Amygdala (tissue), 56 donors: ENCODE data around the gene E2F1.
"Not testable (repeated sequence)": the region's sequence is repeated elsewhere in the genome, so short reads cannot be mapped to it uniquely, and the experiment has no call there.

Experiments used
- DNase-seq, 56 donors: peaks; one replicate each; lab custom pipeline; 2025; lab: John Stamatoyannopoulos, UW

E2F1 gene

GRCh38 chr20:33647603-33648395, 38.4 kb downstream of the E2F1 start:
- DNase-seq, result no peak

GRCh38 chr20:33646959-33647602, 39.1 kb downstream of the E2F1 start:
- not testable (repeated sequence) for DNase-seq

GRCh38 chr20:33646191-33646590, 40.0 kb downstream of the E2F1 start:
- DNase-seq, result no peak

- DNase-seq, result no peak
Observed at GRCh38 chr20:33645396-33645795, 40.8 kb downstream of the E2F1 start.

DNA sequence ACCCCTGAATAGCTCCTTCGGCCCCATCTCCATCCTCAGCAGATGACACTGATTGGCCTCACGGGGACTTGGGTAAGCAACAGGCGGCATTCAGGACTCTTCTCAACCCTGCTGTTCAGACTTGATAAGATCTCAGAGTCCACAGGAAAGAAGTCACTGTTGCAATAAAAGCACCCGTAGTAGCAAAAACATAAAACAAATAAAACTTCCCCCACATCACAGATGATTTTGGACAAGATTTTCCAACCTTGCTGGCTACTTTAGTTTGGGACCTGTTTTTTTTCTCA, 41.2 kb downstream of the E2F1 start:
- no peak for DNase-seq

DNA sequence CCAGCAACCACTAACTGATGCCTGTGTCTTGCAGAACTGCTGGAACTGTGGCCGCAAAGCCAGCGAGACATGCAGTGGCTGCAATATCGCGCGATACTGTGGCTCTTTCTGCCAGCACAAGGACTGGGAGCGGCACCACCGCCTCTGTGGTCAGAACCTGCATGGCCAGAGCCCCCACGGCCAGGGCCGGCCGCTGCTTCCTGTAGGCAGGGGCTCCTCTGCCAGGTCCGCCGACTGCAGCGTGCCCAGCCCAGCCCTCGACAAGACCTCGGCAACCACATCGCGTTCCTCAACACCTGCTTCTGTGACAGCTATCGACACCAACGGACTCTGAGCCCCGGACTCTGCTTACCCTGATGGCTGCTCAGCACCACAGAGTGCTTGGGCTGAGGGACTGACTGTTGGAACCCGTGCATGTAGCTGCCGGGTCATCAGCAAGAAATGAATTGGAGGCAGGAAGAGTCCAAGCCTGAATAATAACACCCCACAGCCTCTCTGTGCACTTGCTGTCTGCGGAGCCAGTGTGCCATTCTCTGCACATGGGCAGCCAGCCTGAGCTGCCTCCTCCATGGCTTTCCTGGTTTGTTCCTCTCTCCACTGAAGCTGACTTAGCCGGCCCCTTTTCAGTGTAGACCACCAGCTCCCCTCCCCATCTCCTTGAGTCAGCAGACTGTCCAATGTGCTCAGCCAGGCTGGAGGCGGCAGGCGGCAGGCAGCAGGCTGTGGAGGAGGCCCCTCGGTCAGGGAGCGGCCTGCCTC, 41.7 kb downstream of the E2F1 start:
- DNase-seq, result no peak

- no peak for DNase-seq
Observed at GRCh38 chr20:33640287-33640686, 45.9 kb downstream of the E2F1 start.

- DNase-seq, result no peak
Observed at GRCh38 chr20:33636776-33637175, 49.4 kb downstream of the E2F1 start.

DNA sequence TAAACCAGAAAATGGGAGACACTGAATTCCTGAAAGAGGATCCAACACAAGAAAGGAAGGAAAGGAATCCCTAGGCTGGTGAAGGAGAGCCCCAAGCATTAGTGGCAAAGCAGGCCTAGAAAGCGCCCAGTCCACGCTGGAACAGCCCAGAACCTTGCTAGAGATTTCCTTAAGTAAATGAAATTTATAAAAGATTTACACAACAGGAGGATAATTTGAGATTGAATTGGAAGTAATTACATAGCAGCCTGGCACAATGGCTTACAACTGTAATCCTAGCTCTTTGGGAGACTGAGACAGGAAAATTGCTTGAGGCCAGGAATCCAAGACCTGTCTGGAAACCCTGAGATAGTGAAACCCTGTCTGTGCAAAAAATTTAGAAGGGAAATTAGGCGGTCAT, 50.8 kb downstream of the E2F1 start:
- no peak for DNase-seq

- DNase-seq, result not testable (repeated sequence)
Observed at GRCh38 chr20:33631910-33632309, 54.3 kb downstream of the E2F1 start.

DNA sequence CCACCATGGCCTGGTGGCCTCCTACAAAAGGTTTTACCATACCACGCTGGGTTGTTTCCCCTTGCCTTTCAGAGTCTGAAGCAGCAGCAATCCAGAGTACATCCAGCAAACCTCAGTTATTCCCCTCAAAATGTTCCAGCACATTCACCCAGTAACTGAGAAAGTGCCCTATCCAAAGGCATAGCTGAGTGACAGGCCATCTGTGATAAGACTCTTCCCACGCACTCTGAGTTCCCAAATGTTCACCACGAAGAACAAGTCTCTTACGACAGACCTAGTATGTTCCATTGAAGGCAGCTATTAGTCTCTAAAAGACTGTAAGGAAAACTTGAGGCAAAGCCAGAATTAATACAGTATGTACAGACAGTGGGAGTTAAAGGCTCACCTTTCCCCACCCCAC, 55.7 kb downstream of the E2F1 start:
- peak in 3 of 56 donors; percentile 3 to 42 (median 6) for DNase-seq

DNA sequence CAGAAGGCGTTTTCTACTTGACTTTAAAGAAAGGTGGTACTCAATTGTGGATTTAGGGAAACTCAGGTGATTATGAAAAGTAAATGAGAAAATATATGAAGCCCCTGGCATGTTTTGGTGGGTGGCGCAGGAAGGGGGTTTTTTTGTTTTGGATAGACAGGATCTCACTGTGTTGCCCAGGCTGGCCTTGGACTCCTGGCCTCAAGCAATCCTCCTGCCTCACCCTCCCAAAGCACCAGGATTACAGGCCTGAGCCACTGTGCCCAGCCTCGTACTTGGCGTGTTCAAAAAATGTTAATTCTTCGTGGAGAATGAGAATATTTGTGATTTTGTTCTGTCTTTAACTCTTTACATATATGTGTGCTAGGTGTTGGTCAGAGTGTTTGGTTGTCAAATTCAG, 56.2 kb downstream of the E2F1 start:
- DNase-seq, result no peak

- no peak for DNase-seq
Observed at GRCh38 chr20:33629533-33629932, 56.7 kb downstream of the E2F1 start.

- no peak for DNase-seq
Observed at GRCh38 chr20:33627577-33628216, 58.5 kb downstream of the E2F1 start.

- DNase-seq, result no peak
Observed at GRCh38 chr20:33626190-33626589, 60.0 kb downstream of the E2F1 start.
